Fibroblast of skin of left biceps (primary cell): ENCODE results near the gene XPOT.
A peak's percentile ranks its signal among the peaks of the same experiment; 100 is the strongest.
"Not testable (repeated sequence)": the region's sequence is repeated elsewhere in the genome, so short reads cannot be mapped to it uniquely, and the experiment has no call there.

Experiments
- DNase-seq, 2 experiments: peaks; one replicate each; pipeline ENCODE4 v3.0.0-alpha.2; 2013; ENCODE audit warnings: low read depth in 2 of 2

The XPOT gene

GRCh38 chr12:64403707-64404469 is at the start of gene XPOT:
XPOT (plus strand) TSS chr12:64404392; CDS start chr12:64410036, 5,644 bp downstream.
- peak; percentile 95 to 97 for DNase-seq

- not testable (repeated sequence) for DNase-seq
These were observed 48.0 kb upstream of the XPOT start for GRCh38 chr12:64356209-64356608.

GRCh38 chr12:64361173-64361572 is 43.0 kb upstream of the XPOT start:
- DNase-seq = not testable (repeated sequence)

GRCh38 chr12:64362721-64363305 is 41.4 kb upstream of the XPOT start:
- no peak for DNase-seq

- DNase-seq = no peak
These were observed 20.5 kb upstream of the XPOT start for GRCh38 chr12:64383675-64384074.

GRCh38 chr12:64385019-64385418 is 19.2 kb upstream of the XPOT start:
- no peak for DNase-seq

- DNase-seq = no peak
These were observed 18.7 kb upstream of the XPOT start for GRCh38 chr12:64385468-64385867.

GRCh38 chr12:64387197-64387816 is 16.9 kb upstream of the XPOT start:
- DNase-seq = no peak

GRCh38 chr12:64389154-64389553 is 15.0 kb upstream of the XPOT start:
- no peak for DNase-seq

GRCh38 chr12:64390275-64390851 is 13.8 kb upstream of the XPOT start, which contains the start of gene C12orf56:
C12orf56 (minus strand) TSS chr12:64390758; CDS start chr12:64390565, 193 bp downstream.
- DNase-seq = no peak

- no peak for DNase-seq
These were observed 12.0 kb upstream of the XPOT start for GRCh38 chr12:64392221-64392620.

GRCh38 chr12:64395739-64396138 is 8.5 kb upstream of the XPOT start:
- DNase-seq = no peak

- no peak for DNase-seq
These were observed 4.2 kb upstream of the XPOT start for GRCh38 chr12:64400041-64400440.

- DNase-seq = no peak
These were observed 2.0 kb upstream of the XPOT start for GRCh38 chr12:64402181-64402580.

GRCh38 chr12:64404470-64405256 is 471 bp downstream of the XPOT start:
- DNase-seq = peak; percentile 91 to 92

GRCh38 chr12:64407342-64408223 is 3.4 kb downstream of the XPOT start:
- DNase-seq = no peak

GRCh38 chr12:64411427-64411826 is 7.2 kb downstream of the XPOT start:
- no peak for DNase-seq

- DNase-seq = peak; percentile 21 to 25
These were observed 8.3 kb downstream of the XPOT start for GRCh38 chr12:64412459-64412858.

GRCh38 chr12:64413884-64414283 is 9.7 kb downstream of the XPOT start:
- no peak for DNase-seq

- DNase-seq = no peak
These were observed 14.0 kb downstream of the XPOT start for GRCh38 chr12:64418209-64418608.

GRCh38 chr12:64419696-64420095 is 15.5 kb downstream of the XPOT start:
- DNase-seq = no peak
